ENCODE measurements around the gene MDH2.
"Not testable (repeated sequence)": the region's sequence is repeated elsewhere in the genome, so short reads cannot be mapped to it uniquely, and the experiment has no call there.

MDH2 gene

DNA sequence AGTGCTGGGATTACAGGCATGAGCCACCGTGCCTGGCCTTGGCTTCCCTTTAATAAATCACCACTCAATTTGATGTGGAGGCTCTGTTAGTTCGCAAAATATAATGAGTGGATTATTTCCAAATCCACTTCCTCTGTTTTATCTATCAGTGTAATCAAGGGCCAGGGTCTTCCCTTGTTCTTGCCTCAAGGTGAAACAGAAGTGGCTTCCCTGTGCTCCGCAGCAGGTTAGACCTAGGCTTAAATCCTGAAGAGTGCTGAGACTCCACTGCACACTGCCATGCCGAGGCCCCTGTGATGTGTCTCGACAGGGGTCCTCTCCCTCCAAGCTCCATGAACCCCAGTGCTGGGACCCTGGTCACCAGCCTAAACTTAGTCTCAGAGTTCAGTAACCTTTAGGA lies 59.0 kb downstream of the MDH2 start:
- TF ChIP-seq, protein P1, sequence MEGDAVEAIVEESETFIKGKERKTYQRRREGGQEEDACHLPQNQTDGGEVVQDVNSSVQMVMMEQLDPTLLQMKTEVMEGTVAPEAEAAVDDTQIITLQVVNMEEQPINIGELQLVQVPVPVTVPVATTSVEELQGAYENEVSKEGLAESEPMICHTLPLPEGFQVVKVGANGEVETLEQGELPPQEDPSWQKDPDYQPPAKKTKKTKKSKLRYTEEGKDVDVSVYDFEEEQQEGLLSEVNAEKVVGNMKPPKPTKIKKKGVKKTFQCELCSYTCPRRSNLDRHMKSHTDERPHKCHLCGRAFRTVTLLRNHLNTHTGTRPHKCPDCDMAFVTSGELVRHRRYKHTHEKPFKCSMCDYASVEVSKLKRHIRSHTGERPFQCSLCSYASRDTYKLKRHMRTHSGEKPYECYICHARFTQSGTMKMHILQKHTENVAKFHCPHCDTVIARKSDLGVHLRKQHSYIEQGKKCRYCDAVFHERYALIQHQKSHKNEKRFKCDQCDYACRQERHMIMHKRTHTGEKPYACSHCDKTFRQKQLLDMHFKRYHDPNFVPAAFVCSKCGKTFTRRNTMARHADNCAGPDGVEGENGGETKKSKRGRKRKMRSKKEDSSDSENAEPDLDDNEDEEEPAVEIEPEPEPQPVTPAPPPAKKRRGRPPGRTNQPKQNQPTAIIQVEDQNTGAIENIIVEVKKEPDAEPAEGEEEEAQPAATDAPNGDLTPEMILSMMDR (IDR thresholded peaks at IDR 0.05; ENCODE audit: low read depth, low read length, missing control alignments), result no peak
- no peak for DNase-seq (ENCODE audit: extremely low read depth, low read depth)
- H3K4me3 ChIP-seq (replicated peaks; ENCODE audit: low read depth, low read length), result no peak overlapping the region

DNA sequence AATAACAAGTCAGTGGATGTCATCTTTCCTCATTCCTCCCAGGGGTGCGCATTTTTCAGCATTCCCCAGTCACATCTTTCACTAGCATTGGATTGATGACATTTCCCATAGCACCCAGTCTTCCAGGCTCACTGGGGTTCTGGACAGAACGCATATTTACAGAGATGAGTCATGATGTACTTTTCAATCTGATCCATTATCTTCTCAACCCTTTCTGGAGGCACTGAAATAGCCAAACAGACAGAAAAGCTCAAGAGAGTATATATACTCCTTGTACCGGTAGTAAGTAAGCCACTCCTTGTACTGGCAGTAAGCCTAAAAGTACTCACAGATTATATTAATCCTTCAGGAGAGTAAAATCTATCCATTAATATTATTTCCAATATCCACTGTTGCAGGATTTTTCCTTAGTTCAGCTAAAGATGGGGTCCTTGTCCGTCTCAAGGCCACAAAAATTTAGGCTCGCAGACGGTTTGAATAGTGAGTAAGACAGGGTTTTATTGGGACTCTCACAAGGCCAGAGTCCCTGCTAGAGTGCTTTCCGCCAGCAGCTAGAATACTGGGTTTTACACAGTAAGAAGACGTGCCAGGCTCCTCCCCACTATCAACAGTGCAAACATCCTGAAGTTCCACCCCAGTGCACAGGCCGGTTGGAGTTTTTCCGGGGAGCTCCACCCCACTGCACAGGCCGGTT lies 60.8 kb downstream of the MDH2 start:
- TF ChIP-seq, protein P1 (IDR thresholded peaks at IDR 0.05; ENCODE audit: low read depth, low read length, missing control alignments), result no peak
- H3K4me3 ChIP-seq (replicated peaks; ENCODE audit: low read depth, low read length), result no peak overlapping the region
- DNase-seq (ENCODE audit: extremely low read depth, low read depth), result no peak

DNA sequence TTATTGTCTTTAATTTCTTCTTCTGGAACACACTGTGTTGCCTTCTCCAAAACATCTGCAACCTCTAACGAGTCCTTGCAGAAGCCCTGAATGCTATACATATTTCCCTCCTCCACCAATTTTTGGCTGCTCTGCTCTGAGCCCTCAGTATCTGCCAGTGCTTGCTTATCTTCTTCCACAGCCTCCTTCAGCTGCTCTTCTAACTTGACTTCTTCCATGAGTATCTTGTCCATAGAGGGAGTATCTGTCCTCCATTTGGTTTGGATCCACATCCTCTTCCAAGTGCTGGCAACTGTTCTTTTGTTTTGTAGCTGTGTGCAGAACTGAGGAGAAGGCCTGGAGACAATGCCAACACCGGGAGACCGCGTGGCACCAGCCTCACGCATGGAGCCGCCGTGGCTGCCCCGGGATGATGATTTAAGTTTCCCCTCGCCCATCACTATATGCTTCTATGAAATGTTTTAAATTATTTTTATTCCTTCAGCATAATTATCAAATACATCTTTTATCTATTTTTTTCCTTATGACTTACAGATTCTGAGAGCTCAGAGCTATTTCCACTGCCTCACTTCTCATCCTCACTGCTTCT lies 65.2 kb downstream of the MDH2 start:
- H3K4me3 ChIP-seq (replicated peaks; ENCODE audit: low read depth, low read length); DNase-seq (ENCODE audit: extremely low read depth, low read depth): not testable (repeated sequence)

GRCh38 chr7:76114742-76115141 lies 66.8 kb downstream of the MDH2 start:
- DNase-seq (ENCODE audit: extremely low read depth, low read depth); H3K4me3 ChIP-seq (replicated peaks; ENCODE audit: low read depth, low read length): not testable (repeated sequence)
